ENCODE results near the gene PARN.

DNA sequence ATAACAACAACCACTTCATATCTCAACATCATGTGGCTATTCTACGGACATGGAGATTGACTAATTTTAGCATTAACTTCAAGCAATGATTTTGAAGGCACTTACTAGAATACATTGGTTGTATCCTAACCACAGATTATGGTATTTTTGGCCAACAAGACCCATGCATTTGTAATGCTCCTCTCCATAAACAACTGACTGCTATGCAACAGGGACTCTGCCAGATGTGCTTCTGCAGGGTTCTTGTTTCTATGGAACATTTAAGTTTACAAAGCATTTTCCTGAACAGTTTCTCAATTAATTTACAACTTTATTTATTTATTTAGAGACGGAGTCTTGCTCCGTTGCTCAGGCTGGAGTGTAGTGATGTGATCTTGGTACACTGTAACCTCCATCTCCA is 178.0 kb downstream of the PARN start:
- TF ChIP-seq, protein P1, sequence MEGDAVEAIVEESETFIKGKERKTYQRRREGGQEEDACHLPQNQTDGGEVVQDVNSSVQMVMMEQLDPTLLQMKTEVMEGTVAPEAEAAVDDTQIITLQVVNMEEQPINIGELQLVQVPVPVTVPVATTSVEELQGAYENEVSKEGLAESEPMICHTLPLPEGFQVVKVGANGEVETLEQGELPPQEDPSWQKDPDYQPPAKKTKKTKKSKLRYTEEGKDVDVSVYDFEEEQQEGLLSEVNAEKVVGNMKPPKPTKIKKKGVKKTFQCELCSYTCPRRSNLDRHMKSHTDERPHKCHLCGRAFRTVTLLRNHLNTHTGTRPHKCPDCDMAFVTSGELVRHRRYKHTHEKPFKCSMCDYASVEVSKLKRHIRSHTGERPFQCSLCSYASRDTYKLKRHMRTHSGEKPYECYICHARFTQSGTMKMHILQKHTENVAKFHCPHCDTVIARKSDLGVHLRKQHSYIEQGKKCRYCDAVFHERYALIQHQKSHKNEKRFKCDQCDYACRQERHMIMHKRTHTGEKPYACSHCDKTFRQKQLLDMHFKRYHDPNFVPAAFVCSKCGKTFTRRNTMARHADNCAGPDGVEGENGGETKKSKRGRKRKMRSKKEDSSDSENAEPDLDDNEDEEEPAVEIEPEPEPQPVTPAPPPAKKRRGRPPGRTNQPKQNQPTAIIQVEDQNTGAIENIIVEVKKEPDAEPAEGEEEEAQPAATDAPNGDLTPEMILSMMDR (IDR thresholded peaks at IDR 0.05): no peak
- TF ChIP-seq POLR2A (IDR thresholded peaks at IDR 0.05): no peak

Measured in breast epithelium (tissue), 3 donors.